Measurements from ENCODE around the gene PPARGC1A.

The PPARGC1A gene

GRCh38 chr4:23768541-23768940, 121.3 kb downstream of the PPARGC1A start:
- no peak for DNase-seq

- no peak for DNase-seq
Measured at GRCh38 chr4:23766344-23766743, 123.5 kb downstream of the PPARGC1A start.

- DNase-seq, result no peak
Measured at GRCh38 chr4:23763559-23763958, 126.3 kb downstream of the PPARGC1A start.

GRCh38 chr4:23762551-23762950, 127.3 kb downstream of the PPARGC1A start:
- DNase-seq, result no peak

- DNase-seq, result no peak
Measured at GRCh38 chr4:23759066-23759465, 130.8 kb downstream of the PPARGC1A start.

GRCh38 chr4:23754688-23755087, 135.2 kb downstream of the PPARGC1A start:
- DNase-seq, result no peak

- DNase-seq, result no peak
Measured at GRCh38 chr4:23750125-23750524, 139.7 kb downstream of the PPARGC1A start.

GRCh38 chr4:23747281-23747735, 142.5 kb downstream of the PPARGC1A start:
- no peak for DNase-seq

- DNase-seq, result no peak
Measured at GRCh38 chr4:23746672-23747071, 143.2 kb downstream of the PPARGC1A start.

- no peak for DNase-seq
Measured at GRCh38 chr4:23746027-23746426, 143.8 kb downstream of the PPARGC1A start.

- DNase-seq, result no peak
Measured at GRCh38 chr4:23745377-23745776, 144.5 kb downstream of the PPARGC1A start.
